Fibroblast of lung (primary cell): ENCODE measurements around the gene TGM2.

ENCODE experiments used
- EZH2 ChIP-seq: IDR thresholded peaks from 2 replicates; pipeline ENCODE4 v1.5.1; 2012; ENCODE audit warnings: low read length, control low read depth, mild to moderate bottlenecking; ENCODE audit errors: missing control alignments
- TF ChIP-seq, protein P1 (sequence below), 2 donors: IDR thresholded peaks in 1 of 2; conservative IDR thresholded peaks in 1 of 2; 1 replicate in 1 of 2; 2 replicates in 1 of 2; pipeline ENCODE4 v1.5.1; 2011 to 2012; ENCODE audit warnings: low read length in 2 of 2, control low read depth in 1 of 2, inconsistent platforms in 1 of 2, low read depth in 1 of 2, mild to moderate bottlenecking in 1 of 2

DNA sequence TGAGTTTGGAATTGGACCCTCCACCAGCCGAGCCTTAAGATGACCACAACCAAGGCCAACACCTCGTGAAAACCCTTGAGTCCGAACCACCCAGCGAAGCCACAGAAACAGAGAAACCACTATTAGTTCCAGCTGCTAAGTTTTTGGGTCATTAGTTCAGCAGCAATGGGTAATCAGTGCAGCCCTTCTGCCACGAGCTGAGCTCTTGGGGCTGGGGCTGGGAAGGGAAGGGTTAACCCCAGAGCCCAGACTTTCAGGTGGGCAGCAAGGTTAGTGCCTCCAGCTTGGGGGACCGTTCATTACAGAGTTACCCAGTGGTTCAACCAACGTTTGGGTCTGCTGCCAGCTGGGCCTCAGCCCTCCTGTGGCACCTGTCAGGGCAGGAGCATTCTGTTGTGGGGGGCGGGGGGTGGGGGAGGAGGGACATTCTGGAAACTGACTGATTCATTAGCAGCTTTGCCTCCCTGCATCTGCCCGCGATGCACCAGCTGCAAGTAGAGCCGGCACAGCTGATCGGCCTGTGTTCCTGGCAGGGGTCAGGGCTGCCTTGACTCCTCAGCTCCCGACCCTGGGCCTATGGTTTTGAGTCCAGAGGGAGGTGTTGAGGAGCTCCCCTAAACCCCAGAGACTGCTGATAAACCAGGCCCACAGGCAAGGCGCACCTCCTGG, 52.7 kb downstream of the TGM2 start:
- TF ChIP-seq, protein P1, sequence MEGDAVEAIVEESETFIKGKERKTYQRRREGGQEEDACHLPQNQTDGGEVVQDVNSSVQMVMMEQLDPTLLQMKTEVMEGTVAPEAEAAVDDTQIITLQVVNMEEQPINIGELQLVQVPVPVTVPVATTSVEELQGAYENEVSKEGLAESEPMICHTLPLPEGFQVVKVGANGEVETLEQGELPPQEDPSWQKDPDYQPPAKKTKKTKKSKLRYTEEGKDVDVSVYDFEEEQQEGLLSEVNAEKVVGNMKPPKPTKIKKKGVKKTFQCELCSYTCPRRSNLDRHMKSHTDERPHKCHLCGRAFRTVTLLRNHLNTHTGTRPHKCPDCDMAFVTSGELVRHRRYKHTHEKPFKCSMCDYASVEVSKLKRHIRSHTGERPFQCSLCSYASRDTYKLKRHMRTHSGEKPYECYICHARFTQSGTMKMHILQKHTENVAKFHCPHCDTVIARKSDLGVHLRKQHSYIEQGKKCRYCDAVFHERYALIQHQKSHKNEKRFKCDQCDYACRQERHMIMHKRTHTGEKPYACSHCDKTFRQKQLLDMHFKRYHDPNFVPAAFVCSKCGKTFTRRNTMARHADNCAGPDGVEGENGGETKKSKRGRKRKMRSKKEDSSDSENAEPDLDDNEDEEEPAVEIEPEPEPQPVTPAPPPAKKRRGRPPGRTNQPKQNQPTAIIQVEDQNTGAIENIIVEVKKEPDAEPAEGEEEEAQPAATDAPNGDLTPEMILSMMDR (conservative IDR thresholded peaks at IDR 0.05 in 1 of 2, IDR thresholded peaks at IDR 0.05 in 1 of 2; ENCODE audit: low read depth in 1 of 2, low read length in 2 of 2) = no peak
- no peak for TF ChIP-seq EZH2
